Thoracic aorta (tissue), 2 donors: ENCODE data around the gene LAMA5. TPM values are rescaled to one million over a fixed set of nuclear protein-coding genes. Genes with fewer than 3 reads are reported as not detected.

Source experiments
- ATAC-seq: fragments of 150-250 bp; one replicate; pipeline ENCODE4 v1.8.0; 2017; ENCODE audit warnings: low read depth; ENCODE audit not compliant: insufficient number of reproducible peaks, low FRiP score
- DNase-seq: peaks from one replicate; pipeline ENCODE4 v3.0.0-alpha.2; 2020; ENCODE audit warnings: low spot score
- H3K27ac ChIP-seq, 2 donors: fragments of 200-600 bp; sonication (generic); 1 replicate in 1 of 2; 2 replicates in 1 of 2; pipeline ENCODE4 v1.5.1; 2016; ENCODE audit warnings: mild to moderate bottlenecking in 2 of 2, moderate library complexity in 2 of 2
- H3K27me3 ChIP-seq: fragments of 200-600 bp; sonication (generic); replicated peaks from 2 replicates; pipeline ENCODE4 v1.6.0; 2016; ENCODE audit warnings: mild to moderate bottlenecking; ENCODE audit not compliant: insufficient read depth
- H3K36me3 ChIP-seq: fragments of 200-600 bp; sonication (generic); one replicate; pipeline ENCODE4 v1.5.1; 2016
- H3K4me1 ChIP-seq, 2 donors: fragments of 200-600 bp; sonication (generic); 1 replicate in 1 of 2; 2 replicates in 1 of 2; pipeline versions ENCODE4 v1.5.1 to v1.6.0; 2016; ENCODE audit warnings: low read depth in 2 of 2, mild to moderate bottlenecking in 1 of 2; ENCODE audit not compliant: control insufficient read depth in 1 of 2
- H3K4me3 ChIP-seq: fragments of 200-600 bp; sonication (generic); 2 replicates; pipeline ENCODE4 v1.5.1; 2016; ENCODE audit warnings: mild to moderate bottlenecking
- H3K9me3 ChIP-seq: fragments of 200-600 bp; sonication (generic); 2 replicates; pipeline ENCODE4 v1.5.1; 2016
- total RNA-seq, 2 donors: library from RNA; depleted of rRNA; stranded (reverse); fragments of >200 nt; gene quantifications; one replicate each; pipeline versions ENCODE4 v1.1.0 to v1.2.3, GENCODE V29; 2016
- TF ChIP-seq, protein P1 (sequence below): fragments of 200-600 bp; sonication (generic); IDR thresholded peaks from one replicate; pipeline ENCODE4 v1.5.1; 2019; ENCODE audit warnings: antibody characterized with exemption

LAMA5 gene
- total RNA-seq, 2 donors from 2014 or later = 289 to 333 TPM

DNA sequence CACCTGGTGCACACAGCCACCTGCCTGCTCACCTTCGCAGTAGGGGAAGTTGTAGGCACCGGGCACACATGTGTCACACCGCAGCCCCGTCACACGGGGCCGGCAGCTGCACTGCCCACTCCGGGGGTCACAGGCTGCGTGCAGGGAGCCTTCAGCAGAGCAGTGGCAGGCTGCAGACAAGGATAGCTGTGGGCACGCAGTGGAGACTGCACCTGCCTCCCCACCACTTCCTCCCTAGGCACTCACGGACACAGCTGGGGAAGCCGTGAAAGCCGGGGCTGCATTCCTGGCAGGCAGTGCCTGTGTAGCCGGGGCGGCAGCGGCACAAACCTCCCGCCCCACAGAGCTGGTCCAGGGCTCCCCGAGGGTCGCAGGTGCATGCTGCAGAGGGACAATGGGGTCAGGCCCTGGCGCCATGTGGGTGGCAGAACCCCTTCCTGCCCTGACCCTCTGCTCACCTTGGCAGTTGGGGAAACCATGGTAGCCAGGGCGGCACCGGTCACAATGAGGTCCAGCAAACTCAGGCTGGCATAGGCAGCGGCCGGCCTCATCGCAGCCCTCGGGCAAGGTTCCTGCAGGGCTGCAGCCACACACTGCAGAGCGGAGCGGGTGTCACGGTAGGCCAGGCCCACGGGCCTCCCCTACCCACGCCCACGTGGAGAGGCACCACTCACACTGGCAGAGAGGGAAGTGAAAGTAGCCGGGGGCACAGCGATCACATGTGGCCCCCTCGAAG lies 29.4 kb downstream of the LAMA5 start:
- DNase-seq (no peak), ATAC-seq (no peak)
- H3K27me3 ChIP-seq = no peaks in the 10 kb centered on the region
- H3K27ac ChIP-seq = no peak overlapping the region
- no peak overlapping the region for H3K4me3 ChIP-seq
- H3K36me3 ChIP-seq = peaks cover 63% of the 10 kb centered on the region
- TF ChIP-seq, protein P1, sequence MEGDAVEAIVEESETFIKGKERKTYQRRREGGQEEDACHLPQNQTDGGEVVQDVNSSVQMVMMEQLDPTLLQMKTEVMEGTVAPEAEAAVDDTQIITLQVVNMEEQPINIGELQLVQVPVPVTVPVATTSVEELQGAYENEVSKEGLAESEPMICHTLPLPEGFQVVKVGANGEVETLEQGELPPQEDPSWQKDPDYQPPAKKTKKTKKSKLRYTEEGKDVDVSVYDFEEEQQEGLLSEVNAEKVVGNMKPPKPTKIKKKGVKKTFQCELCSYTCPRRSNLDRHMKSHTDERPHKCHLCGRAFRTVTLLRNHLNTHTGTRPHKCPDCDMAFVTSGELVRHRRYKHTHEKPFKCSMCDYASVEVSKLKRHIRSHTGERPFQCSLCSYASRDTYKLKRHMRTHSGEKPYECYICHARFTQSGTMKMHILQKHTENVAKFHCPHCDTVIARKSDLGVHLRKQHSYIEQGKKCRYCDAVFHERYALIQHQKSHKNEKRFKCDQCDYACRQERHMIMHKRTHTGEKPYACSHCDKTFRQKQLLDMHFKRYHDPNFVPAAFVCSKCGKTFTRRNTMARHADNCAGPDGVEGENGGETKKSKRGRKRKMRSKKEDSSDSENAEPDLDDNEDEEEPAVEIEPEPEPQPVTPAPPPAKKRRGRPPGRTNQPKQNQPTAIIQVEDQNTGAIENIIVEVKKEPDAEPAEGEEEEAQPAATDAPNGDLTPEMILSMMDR = no peak
- H3K4me1 ChIP-seq = no peaks in the 10 kb centered on the region
- H3K9me3 ChIP-seq = no peaks in the 10 kb centered on the region

DNA sequence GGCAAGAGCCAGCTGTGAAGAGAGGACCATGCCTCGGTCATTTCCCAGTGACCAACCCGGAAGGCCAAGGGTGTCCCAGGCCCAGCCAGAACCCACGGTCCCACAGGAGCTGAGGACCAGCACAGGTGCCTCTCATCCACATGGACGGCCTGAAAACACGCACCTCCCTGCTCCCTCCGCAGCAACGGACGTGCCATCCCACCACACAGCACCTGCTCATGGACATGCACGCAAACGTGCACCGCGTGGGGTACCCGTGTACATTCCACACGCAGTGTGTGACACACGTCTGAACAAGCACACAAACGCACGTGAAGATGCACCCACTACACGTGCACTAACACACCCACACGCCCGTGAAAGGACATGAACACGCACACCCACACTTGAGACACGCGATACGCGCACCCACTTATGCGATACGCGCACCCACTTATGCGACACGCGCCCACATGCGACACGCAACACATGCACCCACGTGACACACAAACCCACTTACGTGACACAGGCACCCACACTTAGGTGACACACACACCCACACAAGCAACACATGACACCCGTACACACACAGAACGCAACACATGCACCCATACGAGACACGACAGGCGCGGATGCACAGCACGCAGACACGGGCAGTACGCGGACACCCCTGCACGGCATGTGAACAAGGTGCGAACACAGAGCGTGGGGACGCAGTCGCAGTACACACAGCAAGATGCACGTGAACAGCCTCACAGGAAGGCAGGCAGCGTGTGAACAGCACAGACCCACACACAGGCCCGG lies 30.1 kb downstream of the LAMA5 start:
- Histone ChIP-seq H3K9me3 (no peaks in the 10 kb centered on the region), H3K4me1 (no peaks in the 10 kb centered on the region), H3K27me3 (no peaks in the 10 kb centered on the region), H3K4me3 (no peak overlapping the region), H3K27ac (no peak overlapping the region), H3K36me3 (peaks cover 67% of the 10 kb centered on the region)
- TF ChIP-seq, protein P1 = no peak
- DNase-seq = no peak
- no peak for ATAC-seq

DNA sequence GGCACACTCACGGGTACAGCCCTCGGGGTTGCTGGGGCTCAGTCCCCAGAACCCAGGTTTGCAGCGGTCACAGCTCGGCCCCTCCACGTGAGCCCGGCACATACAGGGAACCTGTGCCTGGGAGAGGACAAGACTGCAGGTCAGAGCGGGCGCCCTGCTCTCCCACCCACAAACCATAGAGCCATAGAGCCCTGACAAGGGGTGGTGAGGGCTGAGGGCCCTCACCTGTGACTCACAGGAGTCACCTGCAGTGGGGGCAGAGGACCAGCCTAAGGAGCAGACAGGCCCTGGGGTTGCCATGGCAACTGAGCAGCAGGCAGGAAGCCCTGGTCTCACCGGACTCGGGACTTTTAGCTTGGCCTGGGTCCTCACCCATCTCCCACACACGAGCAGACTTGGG lies 30.8 kb downstream of the LAMA5 start:
- no peak for DNase-seq
- no peak overlapping the region for H3K27ac ChIP-seq
- H3K9me3 ChIP-seq = no peaks in the 10 kb centered on the region
- H3K36me3 ChIP-seq = peaks cover 72% of the 10 kb centered on the region
- no peaks in the 10 kb centered on the region for H3K27me3 ChIP-seq
- no peaks in the 10 kb centered on the region for H3K4me1 ChIP-seq
- TF ChIP-seq, protein P1 = no peak
- H3K4me3 ChIP-seq = no peak overlapping the region
- no peak for ATAC-seq

DNA sequence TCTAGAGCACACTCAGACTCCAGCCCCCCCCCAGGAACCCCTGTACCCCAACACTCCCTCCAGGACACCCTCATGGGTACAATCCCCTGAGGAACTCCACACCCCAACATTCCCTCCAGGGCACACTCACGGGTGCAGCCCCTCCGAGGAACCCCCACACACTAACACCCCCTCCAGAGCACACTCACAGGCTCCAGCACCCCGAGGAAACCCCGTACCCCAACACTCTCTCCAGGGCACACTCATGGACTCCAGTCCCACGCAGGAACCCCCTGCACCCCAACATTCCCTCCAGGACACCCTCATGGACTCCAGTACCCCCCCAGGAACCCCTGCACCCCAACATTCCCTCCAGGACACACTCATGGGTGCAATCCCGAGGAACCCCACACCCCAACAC lies 31.6 kb downstream of the LAMA5 start:
- TF ChIP-seq, protein P1 = no peak
- H3K4me3 ChIP-seq = no peak overlapping the region
- H3K4me1 ChIP-seq = no peaks in the 10 kb centered on the region
- H3K9me3 ChIP-seq = no peaks in the 10 kb centered on the region
- DNase-seq (no peak), ATAC-seq (no peak)
- H3K27ac ChIP-seq = no peak overlapping the region
- H3K27me3 ChIP-seq = no peaks in the 10 kb centered on the region
- H3K36me3 ChIP-seq = peaks cover 77% of the 10 kb centered on the region

DNA sequence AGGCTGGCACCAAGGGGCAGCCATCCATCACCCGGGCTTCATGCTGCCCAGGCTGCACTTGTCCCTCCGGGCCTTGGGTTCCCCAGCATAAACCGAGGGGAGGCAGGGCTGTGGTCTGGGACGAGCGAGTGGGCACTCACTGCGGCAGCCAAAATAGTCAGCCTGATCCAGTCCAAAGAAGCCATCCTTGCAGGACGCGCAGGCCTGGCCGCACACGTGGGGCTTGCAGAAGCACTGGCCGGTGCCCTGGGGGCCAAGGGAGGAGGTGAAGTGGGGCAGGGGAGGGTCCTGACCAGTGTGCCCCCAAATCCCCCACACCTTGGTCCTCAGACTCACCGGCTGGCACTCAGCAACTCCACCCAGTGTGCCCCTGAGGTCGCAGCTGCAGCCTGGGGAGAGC lies 32.2 kb downstream of the LAMA5 start:
- no peak for ATAC-seq
- H3K36me3 ChIP-seq = peaks cover 80% of the 10 kb centered on the region
- H3K4me1 ChIP-seq = no peaks in the 10 kb centered on the region

More for the DNA sequence above, 32.2 kb downstream of the LAMA5 start:
- no peaks in the 10 kb centered on the region for H3K9me3 ChIP-seq
- H3K27ac ChIP-seq = no peak overlapping the region
- DNase-seq = no peak
- H3K4me3 ChIP-seq = no peak overlapping the region
- TF ChIP-seq, protein P1 = no peak
- H3K27me3 ChIP-seq = no peaks in the 10 kb centered on the region
